ENCODE measurements around the gene TMEM271.
"Not testable (repeated sequence)": the region's sequence is repeated elsewhere in the genome, so short reads cannot be mapped to it uniquely, and the experiment has no call there.

DNA sequence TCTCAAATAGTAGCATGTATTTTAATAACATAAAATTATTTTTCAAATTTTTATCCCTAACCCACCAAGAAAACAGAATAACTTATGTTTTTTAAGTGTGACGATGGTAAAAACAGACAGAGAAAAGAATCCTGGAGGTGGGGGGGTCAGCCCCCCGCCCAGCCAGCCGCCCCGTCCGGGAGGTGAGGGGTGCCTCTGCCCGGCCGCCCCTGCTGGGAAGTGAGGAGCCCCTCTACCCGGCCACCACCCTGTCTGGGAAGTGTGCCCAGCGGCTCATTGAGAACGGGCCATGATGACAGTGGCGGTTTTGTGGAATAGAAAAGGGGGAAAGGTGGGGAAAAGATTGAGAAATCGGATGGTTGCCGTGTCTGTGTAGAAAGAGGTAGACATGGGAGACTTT, 16.1 kb upstream of the TMEM271 start:
- TF ChIP-seq, protein P1, sequence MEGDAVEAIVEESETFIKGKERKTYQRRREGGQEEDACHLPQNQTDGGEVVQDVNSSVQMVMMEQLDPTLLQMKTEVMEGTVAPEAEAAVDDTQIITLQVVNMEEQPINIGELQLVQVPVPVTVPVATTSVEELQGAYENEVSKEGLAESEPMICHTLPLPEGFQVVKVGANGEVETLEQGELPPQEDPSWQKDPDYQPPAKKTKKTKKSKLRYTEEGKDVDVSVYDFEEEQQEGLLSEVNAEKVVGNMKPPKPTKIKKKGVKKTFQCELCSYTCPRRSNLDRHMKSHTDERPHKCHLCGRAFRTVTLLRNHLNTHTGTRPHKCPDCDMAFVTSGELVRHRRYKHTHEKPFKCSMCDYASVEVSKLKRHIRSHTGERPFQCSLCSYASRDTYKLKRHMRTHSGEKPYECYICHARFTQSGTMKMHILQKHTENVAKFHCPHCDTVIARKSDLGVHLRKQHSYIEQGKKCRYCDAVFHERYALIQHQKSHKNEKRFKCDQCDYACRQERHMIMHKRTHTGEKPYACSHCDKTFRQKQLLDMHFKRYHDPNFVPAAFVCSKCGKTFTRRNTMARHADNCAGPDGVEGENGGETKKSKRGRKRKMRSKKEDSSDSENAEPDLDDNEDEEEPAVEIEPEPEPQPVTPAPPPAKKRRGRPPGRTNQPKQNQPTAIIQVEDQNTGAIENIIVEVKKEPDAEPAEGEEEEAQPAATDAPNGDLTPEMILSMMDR (IDR thresholded peaks at IDR 0.05; ENCODE audit: low read depth, low read length, missing input control), result not testable (repeated sequence)
- TF ChIP-seq SP1 (IDR thresholded peaks at IDR 0.05); GABPA (IDR thresholded peaks at IDR 0.05 in 1 of 2, conservative IDR thresholded peaks at IDR 0.05 in 1 of 2); YY1 (IDR thresholded peaks at IDR 0.05); TAF1 (conservative IDR thresholded peaks at IDR 0.05): not testable (repeated sequence)
- TF ChIP-seq, protein P2, sequence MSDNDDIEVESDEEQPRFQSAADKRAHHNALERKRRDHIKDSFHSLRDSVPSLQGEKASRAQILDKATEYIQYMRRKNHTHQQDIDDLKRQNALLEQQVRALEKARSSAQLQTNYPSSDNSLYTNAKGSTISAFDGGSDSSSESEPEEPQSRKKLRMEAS (IDR thresholded peaks at IDR 0.05), result not testable (repeated sequence)

All from liver (tissue), 3 donors.